Measurements from ENCODE around the gene KLHDC7B. TPM values are rescaled to one million over a fixed set of nuclear protein-coding genes. Genes with fewer than 3 reads are reported as not detected.
"Not testable (repeated sequence)": the region's sequence is repeated elsewhere in the genome, so short reads cannot be mapped to it uniquely, and the experiment has no call there.

Gene KLHDC7B
- total RNA-seq, 1 donor from 2014 or later: 0.10 TPM

DNA sequence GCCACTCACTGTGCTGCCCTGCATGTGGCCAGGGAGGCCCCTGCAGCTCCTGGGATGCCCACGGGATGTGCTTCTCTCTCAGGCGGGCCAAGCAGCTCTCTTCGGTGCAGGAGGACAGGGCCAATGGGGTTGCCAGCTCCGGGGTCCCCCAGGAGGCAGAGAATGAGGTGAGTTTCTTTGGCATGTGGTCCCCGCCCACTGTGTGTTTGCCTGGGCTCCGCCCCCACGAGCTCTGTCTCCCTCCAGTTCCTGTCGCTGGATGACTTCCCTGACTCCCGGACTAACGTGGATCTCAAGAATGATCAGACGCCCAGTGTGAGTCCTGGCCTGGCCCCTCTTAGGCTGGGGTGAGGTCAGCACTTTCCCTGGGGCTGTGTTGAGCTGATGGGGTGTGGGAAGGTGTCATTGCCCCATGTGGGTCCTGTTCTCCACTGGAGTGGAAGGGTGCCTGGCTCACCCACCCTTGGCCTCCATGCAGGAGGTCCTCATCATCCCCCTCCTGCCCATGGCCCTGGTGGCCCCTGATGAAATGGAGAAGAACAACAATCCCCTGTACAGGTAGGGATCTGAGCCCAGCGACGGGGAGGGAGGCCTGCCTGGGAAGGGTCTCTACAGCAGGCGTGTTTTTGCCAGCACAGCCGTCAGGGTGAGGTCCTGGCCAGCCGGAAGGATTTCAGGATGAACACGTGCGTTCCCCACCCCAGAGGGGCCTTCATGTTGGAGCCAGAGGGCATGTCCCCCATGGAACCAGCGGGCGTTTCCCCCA lies 28.0 kb upstream of the KLHDC7B start:
- no peak for DNase-seq

DNA sequence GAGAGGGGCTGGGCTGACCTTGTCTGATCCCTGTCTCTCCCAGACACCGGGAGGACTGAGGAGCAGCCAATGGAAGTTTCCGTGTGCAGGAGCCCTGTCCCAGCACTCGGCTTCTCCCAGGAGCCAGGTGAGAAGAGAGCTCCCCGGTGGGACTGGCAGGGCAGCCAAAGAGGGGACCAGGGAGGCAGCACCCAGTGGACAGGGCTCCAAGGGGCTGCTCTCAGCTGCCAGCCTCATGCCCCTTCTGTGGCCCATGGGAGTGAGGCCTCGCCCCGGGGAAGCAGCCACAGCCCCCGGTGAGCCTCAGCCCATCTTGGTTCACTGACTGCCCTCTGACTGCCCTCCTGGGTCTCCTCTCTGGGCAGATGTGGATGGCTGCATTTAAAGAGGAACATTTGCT lies 27.1 kb upstream of the KLHDC7B start:
- no peak for DNase-seq

DNA sequence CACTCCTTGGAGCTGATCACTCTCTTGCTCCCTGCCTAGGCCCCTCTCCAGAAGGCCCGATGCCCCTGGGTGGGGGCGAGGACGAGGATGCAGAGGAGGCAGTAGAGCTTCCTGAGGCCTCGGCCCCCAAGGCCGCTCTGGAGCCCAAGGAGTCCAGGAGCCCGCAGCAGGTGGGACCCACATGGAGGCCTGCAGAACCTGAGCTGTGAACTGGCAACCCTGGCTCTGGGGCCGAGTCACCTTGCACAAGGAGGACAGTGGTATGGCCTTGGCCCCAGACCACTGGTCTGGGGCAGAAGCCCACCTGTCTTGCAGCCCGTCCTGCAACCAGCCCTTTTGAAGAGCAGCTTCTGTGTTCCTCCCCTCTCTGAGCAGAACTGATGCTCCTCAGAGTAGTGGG lies 26.5 kb upstream of the KLHDC7B start:
- DNase-seq: no peak

DNA sequence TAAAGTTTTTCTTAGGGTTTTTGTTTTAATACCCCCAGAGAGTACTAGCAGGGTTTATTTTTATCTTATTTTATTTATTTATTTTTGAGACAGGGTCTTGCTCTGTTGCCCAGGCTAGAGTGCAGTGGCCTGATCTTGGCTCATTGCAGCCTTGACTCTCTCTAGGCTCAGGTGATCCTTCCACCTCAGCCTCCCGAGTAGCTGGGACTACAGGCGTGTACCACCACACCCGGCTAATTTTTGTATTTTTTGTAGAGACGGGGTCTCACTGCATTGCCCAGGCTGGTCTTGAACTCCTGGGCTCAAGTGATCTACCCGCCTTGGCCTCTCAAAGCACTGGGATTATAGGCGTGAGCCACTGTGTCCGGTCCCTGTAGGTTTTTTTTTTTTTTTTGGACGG lies 25.5 kb upstream of the KLHDC7B start:
- DNase-seq: not testable (repeated sequence)

GRCh38 chr22:50520826-50521453 lies 24.8 kb upstream of the KLHDC7B start:
- no peak for DNase-seq

DNA sequence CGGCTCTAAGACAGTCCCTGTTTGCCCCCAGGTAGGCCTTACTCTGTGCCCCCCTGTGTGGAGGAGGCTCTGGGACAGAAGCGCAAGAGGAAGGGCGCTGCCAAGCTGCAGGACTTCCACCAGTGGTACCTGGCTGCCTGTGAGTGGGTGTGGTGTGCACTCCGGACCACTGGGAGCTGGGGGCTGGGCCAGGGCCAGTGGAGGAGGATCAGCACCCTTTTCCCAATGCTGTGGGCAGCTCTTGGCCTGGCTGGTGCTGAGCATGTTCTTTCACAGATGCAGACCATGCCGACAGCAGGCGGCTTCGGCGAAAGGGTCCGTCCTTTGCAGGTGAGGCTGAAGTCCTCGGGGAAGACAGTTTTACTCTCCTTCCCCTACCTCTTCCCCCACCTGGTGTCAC lies 24.0 kb upstream of the KLHDC7B start:
- DNase-seq: no peak

DNA sequence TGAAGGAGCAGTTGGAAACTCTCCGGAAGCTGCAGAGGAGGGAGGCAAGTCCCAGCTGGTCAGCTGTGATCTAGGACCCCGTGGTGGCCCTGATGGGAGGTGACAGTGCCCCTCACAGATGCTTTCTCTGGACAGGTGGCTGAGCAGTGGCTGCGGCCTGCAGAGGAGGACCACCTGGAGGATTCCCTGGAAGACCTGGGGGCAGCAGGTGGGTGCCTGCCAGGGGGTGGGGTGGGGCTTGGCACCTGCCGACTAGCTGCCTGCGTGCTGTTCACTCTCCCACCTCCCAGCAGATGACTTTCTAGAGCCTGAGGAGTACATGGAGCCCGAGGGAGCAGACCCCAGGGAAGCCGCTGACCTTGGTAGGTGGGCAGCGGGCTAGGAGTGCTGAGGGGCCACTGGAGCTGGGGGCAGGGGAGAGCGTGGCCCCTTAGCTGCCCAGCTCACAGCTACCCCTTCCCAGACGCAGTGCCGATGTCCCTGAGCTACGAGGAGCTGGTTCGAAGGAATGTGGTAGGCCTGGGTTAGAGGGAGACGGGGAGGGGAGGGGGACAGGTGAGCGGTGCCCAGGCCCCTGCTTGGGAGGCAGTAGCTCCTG lies 23.4 kb upstream of the KLHDC7B start:
- DNase-seq: no peak

GRCh38 chr22:50522806-50523438 lies 22.8 kb upstream of the KLHDC7B start:
- DNase-seq: no peak

DNA sequence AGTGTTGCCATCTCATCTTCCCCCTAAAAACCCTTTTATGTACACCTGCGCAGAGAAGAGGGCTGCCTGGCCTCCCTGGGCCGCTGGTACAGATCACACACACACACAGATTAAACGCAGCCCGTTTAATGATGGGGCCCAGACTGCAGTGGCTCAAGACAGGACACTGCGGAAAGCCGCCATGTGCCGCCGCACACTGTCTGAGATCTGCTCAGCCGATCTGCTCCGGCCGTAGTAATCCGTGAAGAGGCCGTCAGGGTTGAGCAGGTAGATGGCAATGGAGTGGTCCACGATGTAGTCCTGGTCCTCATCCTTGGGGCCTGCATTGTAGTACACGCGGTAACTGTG lies 22.3 kb upstream of the KLHDC7B start:
- no peak for DNase-seq

DNA sequence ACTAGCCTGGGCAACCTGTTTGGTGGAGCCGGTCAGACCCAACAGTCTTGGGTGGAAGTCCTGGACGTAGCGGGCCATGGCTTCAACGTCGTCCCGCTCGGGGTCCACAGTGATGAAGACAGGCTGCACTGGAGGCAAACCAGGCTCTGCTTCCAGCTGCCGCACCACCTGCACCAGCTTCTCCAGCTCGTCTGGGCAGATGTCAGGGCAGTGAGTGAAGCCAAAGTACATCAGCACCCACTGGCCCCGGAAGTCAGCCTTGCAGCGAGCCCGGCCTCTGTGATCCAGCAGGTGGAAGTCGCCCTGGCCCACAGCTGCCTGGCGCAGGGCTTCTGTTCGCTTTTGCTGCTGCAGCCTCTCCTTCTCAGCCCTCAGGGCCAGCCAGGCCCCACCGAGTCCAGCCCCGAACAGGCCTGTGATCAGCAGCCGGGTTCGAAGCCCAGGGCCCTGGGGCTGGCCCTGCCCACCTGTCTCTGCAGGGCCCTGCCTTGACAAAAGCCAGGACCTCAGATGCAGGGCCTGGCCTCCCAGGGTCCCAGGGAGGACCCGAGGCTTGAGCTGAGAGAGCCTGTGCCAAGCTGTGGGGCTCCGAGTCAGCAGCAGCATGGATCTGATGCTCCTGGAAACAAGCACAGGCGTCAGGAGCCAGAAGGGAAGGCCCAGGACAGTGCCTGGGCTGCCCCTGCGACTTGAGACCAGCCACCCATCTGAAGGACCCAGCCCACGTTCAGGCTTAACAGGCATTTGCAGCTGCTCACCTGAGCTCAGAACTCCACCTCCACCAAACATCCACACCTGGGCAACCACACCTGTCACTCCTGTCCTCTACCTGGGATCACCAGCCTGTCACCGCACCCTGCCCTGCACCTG lies 21.7 kb upstream of the KLHDC7B start:
- DNase-seq: no peak

- DNase-seq: no peak
Measured at GRCh38 chr22:50524676-50525103, 21.0 kb upstream of the KLHDC7B start.

- DNase-seq: peak; percentile 99
Measured at GRCh38 chr22:50525104-50525857, 20.4 kb upstream of the KLHDC7B start, which contains the start of gene SCO2. Gene SCO2, minus strand, starts transcription at chr22:50525598. Its CDS starts 1,187 bp downstream, at chr22:50524411.

DNA sequence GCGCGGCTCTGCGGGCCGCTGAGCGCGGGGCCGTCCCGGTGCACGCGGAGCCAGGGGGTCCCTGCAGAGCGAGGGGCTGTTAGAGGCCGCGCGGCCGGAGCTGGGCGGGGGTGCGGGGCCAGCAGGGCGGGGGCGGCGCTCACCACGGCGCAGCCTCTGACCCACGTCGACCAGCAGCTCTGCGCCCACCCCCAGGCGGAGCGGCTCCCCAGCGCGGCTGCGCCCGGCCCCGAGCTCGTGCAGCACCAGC lies 19.9 kb upstream of the KLHDC7B start:
- DNase-seq: no peak

GRCh38 chr22:50526108-50526833 lies 19.4 kb upstream of the KLHDC7B start:
- DNase-seq: peak; percentile 90

DNA sequence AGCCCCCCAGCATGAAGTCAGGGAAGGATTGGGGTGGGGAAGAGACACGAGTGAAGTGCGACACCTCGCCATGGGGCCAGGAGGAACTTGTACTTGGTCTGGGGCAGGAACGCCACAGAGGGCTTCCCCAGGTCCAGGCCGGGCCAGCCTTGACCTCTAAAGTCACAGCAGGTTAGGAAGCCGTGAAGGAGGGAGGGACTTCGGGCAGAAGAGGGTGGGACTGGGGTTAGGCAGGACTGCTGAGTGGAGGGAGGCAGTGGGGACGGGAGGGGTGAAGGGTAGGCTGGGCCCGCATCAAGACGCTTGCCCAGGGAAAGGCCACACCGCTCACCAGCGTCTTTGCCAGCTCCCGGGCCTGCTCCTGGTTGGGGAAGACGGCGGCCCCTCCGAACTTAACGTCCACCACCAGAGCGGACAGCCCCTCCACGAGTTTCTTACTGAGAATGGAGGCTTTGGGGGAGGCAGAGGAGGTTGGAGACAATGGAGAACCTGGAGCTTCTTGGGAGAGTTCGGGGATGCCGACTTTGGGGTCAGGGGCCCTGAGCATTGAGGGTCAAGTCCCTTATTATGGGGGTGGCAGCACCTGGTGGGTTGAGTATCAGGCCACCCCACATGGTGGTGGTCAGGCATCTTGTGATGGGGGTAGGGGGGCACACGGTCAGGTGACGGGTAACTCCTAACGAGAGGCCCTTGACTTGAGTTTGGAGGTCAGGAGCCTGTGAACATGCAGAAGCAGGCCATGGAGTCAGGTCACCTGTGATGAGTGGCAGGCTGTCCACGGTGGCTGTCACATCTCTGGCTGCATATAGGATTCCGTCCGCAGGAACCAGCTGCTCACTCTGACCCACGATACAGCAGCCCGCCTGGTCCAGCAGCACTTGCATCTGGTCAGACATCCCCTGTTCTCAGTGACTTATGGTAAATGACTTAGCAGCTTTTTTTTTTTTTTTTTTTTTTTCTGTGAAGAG lies 18.6 kb upstream of the KLHDC7B start:
- DNase-seq: no peak

DNA sequence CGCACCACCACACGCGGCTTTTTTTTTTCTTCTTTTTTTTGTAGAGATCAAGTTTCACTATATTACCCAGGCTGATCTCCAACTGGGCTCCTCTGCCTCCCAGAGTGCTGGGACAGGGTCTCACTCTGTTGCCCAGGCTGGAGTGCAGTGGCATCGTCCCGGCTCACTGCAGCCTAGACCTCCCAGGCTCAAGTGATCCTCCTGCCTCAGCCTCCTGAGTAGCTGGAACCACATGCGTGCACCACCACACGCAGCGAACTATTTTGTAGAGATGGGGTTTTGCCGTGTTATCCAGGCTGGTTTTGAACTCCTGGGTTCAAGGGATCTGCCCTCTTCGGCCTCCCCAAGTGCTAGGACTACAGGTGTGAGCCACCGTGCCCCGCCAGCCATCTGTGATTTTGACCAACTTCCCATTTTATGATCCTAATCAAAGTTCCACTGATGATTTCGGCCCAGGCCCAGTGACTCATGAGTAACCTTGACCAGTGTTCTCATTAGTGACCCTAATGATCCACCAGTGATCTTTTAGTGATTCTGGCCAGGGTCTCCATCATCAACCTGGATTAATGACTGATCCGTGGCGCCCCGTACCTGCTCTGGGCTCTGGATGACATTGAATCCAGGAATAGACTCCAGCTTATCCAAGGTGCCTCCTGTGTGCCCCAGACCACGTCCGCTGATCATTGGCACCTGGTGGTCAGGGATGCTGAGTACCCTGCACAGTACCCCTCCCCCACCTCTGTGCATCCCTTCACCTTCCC lies 17.6 kb upstream of the KLHDC7B start:
- DNase-seq: no peak

DNA sequence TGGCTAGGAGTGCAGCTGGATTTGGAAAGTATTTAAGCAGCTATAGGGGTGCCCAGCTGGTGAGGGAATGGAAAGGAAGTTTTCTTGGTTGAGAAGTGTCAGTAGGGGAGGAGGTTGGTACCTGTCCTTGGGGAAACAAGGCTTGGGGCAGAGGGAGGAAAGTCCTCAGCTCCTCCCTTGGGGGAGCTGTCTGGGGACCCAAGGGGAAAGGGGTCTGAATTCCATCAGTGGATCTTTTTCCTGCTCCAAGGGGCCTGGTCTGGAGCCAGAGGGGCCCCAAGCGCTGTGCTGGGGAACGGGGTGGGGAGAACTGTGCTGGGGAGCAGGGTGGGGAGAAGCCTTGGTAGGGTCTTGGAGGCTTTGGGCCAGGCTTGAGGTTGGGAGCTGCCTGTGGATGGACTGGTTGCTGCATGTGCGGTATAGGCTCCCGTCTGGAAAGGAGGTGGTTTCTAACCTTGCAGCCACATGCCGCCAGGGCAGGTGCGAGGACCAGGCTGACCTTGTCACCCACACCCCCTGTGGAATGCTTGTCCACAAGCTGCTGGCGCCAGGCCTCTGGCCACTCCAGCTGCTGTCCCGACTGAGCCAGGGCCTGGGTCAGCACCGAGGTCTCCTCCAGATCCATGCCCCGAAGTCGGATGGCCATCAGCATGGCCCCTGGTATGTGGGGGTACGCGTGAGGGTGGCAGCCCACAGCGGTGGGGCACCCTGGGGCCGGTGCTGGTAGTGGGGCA lies 16.9 kb upstream of the KLHDC7B start:
- no peak for DNase-seq

DNA sequence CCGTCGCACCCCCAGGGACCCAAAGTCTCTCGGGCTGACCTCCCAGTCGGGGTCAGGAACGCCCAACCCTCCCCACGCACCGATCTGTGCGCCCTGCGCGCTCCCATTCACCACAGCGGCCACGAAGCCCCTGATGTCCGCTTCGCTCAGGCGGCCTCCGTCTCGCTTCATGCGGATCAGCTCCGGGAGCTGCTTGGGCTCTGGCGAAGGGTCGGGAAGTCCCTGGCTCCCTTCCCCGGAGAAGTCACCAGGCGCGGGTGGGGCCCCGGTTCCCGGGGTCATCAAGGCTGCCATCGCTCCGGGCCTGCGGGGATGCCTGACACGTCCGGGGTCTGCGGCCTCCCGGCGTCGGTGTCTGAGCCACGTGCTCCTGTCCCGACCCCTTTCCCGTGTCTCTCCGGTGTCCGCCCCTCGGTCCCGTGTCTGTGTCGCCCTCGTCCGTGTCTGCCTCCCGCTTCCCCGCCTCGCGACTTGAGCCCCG lies 16.2 kb upstream of the KLHDC7B start:
- no peak for DNase-seq

Measured in tongue (tissue), 2 donors.